IMR-90 (cell line): ENCODE results near the gene GDF9. TPM values are rescaled to one million over a fixed set of nuclear protein-coding genes. Genes with fewer than 3 reads are reported as not detected.

ENCODE experiments used
- ATAC-seq: fragments of 200-7000 bp; cut with Tn5 transposase; 2 replicates; pipeline ENCODE4 v1.9.1; 2020; ENCODE audit warnings: low read depth, mild to moderate bottlenecking, moderate library complexity
- BruUV-seq: library from RNA; stranded (reverse); fragments of 400-500 nt; replicated peaks from 2 replicates; lab custom pipeline; 2021; lab: Mats Ljungman, UMichigan
- CTCF ChIA-PET: fragments of 300-600 bp; formaldehyde crosslinking; extraction: SDS; loops from one replicate; lab custom pipeline; 2021; ENCODE audit warnings: antibody characterized with exemption; lab: Yijun Ruan, JAX
- POLR2A ChIA-PET: fragments of 300-600 bp; sonication (Branson Sonifier 250); formaldehyde crosslinking; loops from one replicate; lab custom pipeline; 2022; ENCODE audit warnings: antibody characterized with exemption; ENCODE audit not compliant: unreplicated experiment; lab: Charles Lee
- DNase-seq: peaks from one replicate; pipeline ENCODE4 v3.0.0; 2013
- H2AFZ ChIP-seq: replicated peaks from 2 replicates; pipeline ENCODE3; 2013; ENCODE audit warnings: low read length, mild to moderate bottlenecking; ENCODE audit not compliant: poor library complexity
- H2AK5ac ChIP-seq: 2 replicates; pipeline ENCODE4 v1.6.1; 2013; ENCODE audit warnings: low read depth, low read length, inconsistent platforms
- H2AK9ac ChIP-seq: replicated peaks from 2 replicates; pipeline ENCODE3; 2013; ENCODE audit warnings: mild to moderate bottlenecking, low read depth, low read length, moderate library complexity; ENCODE audit not compliant: poor library complexity
- H2BK120ac ChIP-seq: 2 replicates; pipeline ENCODE4 v1.6.1; 2013; ENCODE audit warnings: low read depth, low read length, inconsistent platforms
- H2BK15ac ChIP-seq: 3 replicates; pipeline ENCODE4 v1.6.1; 2013; ENCODE audit warnings: low read depth, low read length, inconsistent platforms
- H2BK20ac ChIP-seq: 2 replicates; pipeline ENCODE4 v1.6.1; 2013; ENCODE audit warnings: low read depth, mild to moderate bottlenecking, inconsistent platforms, low read length, moderate library complexity
- H2BK5ac ChIP-seq: 2 replicates; pipeline ENCODE4 v1.6.1; 2013; ENCODE audit warnings: mild to moderate bottlenecking, low read depth, low read length, inconsistent platforms; ENCODE audit not compliant: poor library complexity, severe bottlenecking
- H3K14ac ChIP-seq: replicated peaks from 2 replicates; pipeline ENCODE4 v1.6.1; 2013; ENCODE audit warnings: low read depth, low read length, inconsistent platforms
- H3K18ac ChIP-seq: 2 replicates; pipeline ENCODE4 v1.6.1; 2013; ENCODE audit warnings: low read depth, low read length, control low read depth
- H3K23ac ChIP-seq: 2 replicates; pipeline ENCODE4 v1.6.1; 2013; ENCODE audit warnings: low read depth, low read length, inconsistent platforms
- H3K27ac ChIP-seq: 2 replicates; pipeline ENCODE4 v1.5.1; 2013; ENCODE audit warnings: mild to moderate bottlenecking, control low read depth, low read length; ENCODE audit not compliant: insufficient read depth
- H3K27me3 ChIP-seq: 2 replicates; pipeline ENCODE4 v1.6.1; 2013; ENCODE audit warnings: low read length; ENCODE audit not compliant: control insufficient read depth, insufficient read depth
- H3K36me3 ChIP-seq: 2 replicates; pipeline ENCODE4 v1.6.1; 2013; ENCODE audit warnings: low read length, mixed read lengths; ENCODE audit not compliant: control insufficient read depth, insufficient read depth
- H3K4ac ChIP-seq: 2 replicates; pipeline ENCODE4 v1.6.1; 2013; ENCODE audit warnings: low read depth, low read length, inconsistent platforms
- H3K4me1 ChIP-seq: 2 replicates; pipeline ENCODE4 v1.6.1; 2013; ENCODE audit warnings: low read length, mixed read lengths; ENCODE audit not compliant: control insufficient read depth, insufficient read depth
- H3K4me2 ChIP-seq: 2 replicates; pipeline ENCODE4 v1.6.1; 2013; ENCODE audit warnings: low read depth, mild to moderate bottlenecking, control low read depth, low read length, moderate library complexity
- H3K4me3 ChIP-seq: 2 replicates; pipeline ENCODE4 v1.5.1; 2013; ENCODE audit warnings: low read depth, mild to moderate bottlenecking, control low read depth, low read length, moderate library complexity; ENCODE audit not compliant: insufficient read depth
- H3K56ac ChIP-seq: 2 replicates; pipeline ENCODE4 v1.6.1; 2013; ENCODE audit warnings: low read length, inconsistent platforms; ENCODE audit not compliant: insufficient read depth; ENCODE audit errors: extremely low read depth
- H3K79me1 ChIP-seq, 2 experiments: 2 replicates each; pipeline ENCODE4 v1.6.1; 2013; ENCODE audit warnings: low read length in 2 of 2, inconsistent platforms in 1 of 2, low read depth in 1 of 2
- H3K9ac ChIP-seq: 2 replicates; pipeline ENCODE4 v1.6.1; 2013; ENCODE audit warnings: low read depth, low read length, control low read depth
- H3K9me1 ChIP-seq: 2 replicates; pipeline ENCODE4 v1.6.1; 2013; ENCODE audit warnings: low read length, inconsistent platforms; ENCODE audit not compliant: insufficient read depth
- H3K9me3 ChIP-seq: 2 replicates; pipeline ENCODE4 v1.6.1; 2013; ENCODE audit warnings: low read length; ENCODE audit not compliant: control insufficient read depth, insufficient read depth
- H4K20me1 ChIP-seq: 2 replicates; pipeline ENCODE4 v1.6.1; 2013; ENCODE audit warnings: low read length, inconsistent platforms; ENCODE audit not compliant: insufficient read depth
- H4K5ac ChIP-seq: 2 replicates; pipeline ENCODE4 v1.6.1; 2013; ENCODE audit warnings: mild to moderate bottlenecking, low read depth, low read length, control low read depth
- H4K8ac ChIP-seq, 2 experiments: 2 replicates each; pipeline ENCODE4 v1.6.1; 2013; ENCODE audit warnings: low read depth in 2 of 2, low read length in 2 of 2, control low read depth in 1 of 2, inconsistent platforms in 1 of 2
- H4K91ac ChIP-seq: 2 replicates; pipeline ENCODE4 v1.6.1; 2013; ENCODE audit warnings: low read depth, low read length, inconsistent platforms; ENCODE audit not compliant: insufficient read depth
- CTCF ChIP-seq: conservative IDR thresholded peaks from 2 replicates; pipeline ENCODE4 v1.5.1; 2012; ENCODE audit warnings: mild to moderate bottlenecking, low read depth, low read length, improper control_type of control experiment
- MAFK ChIP-seq: IDR thresholded peaks from 2 replicates; pipeline ENCODE4 v1.6.1; 2012; ENCODE audit warnings: low read depth, low read length, improper control_type of control experiment
- MAZ ChIP-seq: IDR thresholded peaks from 2 replicates; pipeline ENCODE4 v1.6.1; 2012; ENCODE audit warnings: low read depth, mild to moderate bottlenecking, low read length, improper control_type of control experiment, moderate library complexity, borderline replicate concordance
- MXI1 ChIP-seq: IDR thresholded peaks from 2 replicates; pipeline ENCODE4 v1.6.1; 2012; ENCODE audit warnings: low read depth, mild to moderate bottlenecking, low read length, moderate library complexity, borderline replicate concordance
- NFE2L2 ChIP-seq: fragments of 150-350 bp; IDR thresholded peaks from 2 replicates; pipeline ENCODE4 v1.6.1; 2016; ENCODE audit warnings: low read depth, mild to moderate bottlenecking, low read length
- POLR2A ChIP-seq: IDR thresholded peaks from 2 replicates; pipeline ENCODE4 v1.6.1; 2012; ENCODE audit warnings: mild to moderate bottlenecking, low read depth, low read length
- RAD21 ChIP-seq: IDR thresholded peaks from 2 replicates; pipeline ENCODE4 v1.6.1; 2012; ENCODE audit warnings: low read length, improper control_type of control experiment
- RCOR1 ChIP-seq: IDR thresholded peaks from 2 replicates; pipeline ENCODE4 v1.6.1; 2012; ENCODE audit warnings: mild to moderate bottlenecking, low read length, improper control_type of control experiment; ENCODE audit not compliant: insufficient replicate concordance
- SMC3 ChIP-seq: fragments of 150-350 bp; IDR thresholded peaks from 2 replicates; pipeline ENCODE4 v1.6.1; 2016; ENCODE audit warnings: low read depth, mild to moderate bottlenecking, antibody characterized with exemption, low read length, moderate library complexity
- WGBS, 2 experiments: methylation state at CpG; one replicate each; pipeline versions ENCODE4 v1.1.5 to v1.1.7; 2013; ENCODE audit warnings: missing lambda C conversion rate in 2 of 2; ENCODE audit not compliant: insufficient read length in 1 of 2; ENCODE audit errors: extremely low coverage in 2 of 2; 5-methylcytosine and 5-hydroxymethylcytosine counted together
- dilution Hi-C: fragments of 300-500 bp; cut with HindIII; formaldehyde crosslinking; loops from one replicate; pipeline ENCODE4 v1.14.3; 2018; ENCODE audit warnings: low sequenced_read_pairs; ENCODE audit not compliant: unreplicated experiment
- in situ Hi-C: fragments of 300-500 bp; cut with MboI; formaldehyde crosslinking; loops from 3 replicates; pipeline ENCODE4 v1.14.3; 2019; ENCODE audit warnings: low sequenced_read_pairs, inconsistent platforms, mixed read lengths
- intact Hi-C: fragments of 100-400 bp; cut with micrococcal nuclease; formaldehyde crosslinking; loops from 2 replicates; pipeline ENCODE4 v1.10.0; 2022
- polyA plus RNA-seq, 3 experiments: library from polyadenylated mRNA; depleted of rRNA; stranded (reverse); fragments of >200 nt; gene quantifications; 2 replicates each; pipeline ENCODE4 v1.2.3, GENCODE V29; 2012; ENCODE audit warnings: low replicate concordance in 1 of 3
- total RNA-seq: library from RNA; depleted of rRNA; stranded (reverse); fragments of >200 nt; gene quantifications from 2 replicates; pipeline ENCODE4 v1.2.3, GENCODE V29; 2012

Gene GDF9
- total and polyA plus RNA-seq, 2 of the 4 experiments (the other 2 are of a cell fraction): 0.18 to 0.21 TPM

- H2AK9ac ChIP-seq: peak overlapping the region; percentile 81
- no peak overlapping the region for H2BK5ac ChIP-seq
- CTCF ChIA-PET: interaction anchor here (0.6 to 1.2 kb wide), 7 partner anchors 12 to 242 kb away, joined by 3 to 7 read pairs (median 4); no protein-coding TSS in a partner anchor
- TF ChIP-seq SMC3 (peak; percentile 64), NFE2L2 (no peak), RAD21 (peak; percentile 82), POLR2A (peak; percentile 24; the same call in 1 of the 2 replicates), MXI1 (peak; percentile 78), MAFK (no peak), RCOR1 (peak; percentile 62), MAZ (peak; percentile 73; the same call in 1 of the 2 replicates), CTCF (peak; percentile 88)
- H3K36me3 ChIP-seq: peaks cover 3% of the 10 kb centered on the region; the same call in 1 of the 2 replicates
- H3K9ac ChIP-seq: peak overlapping the region; percentile 73
- peak overlapping the region; percentile 89 for H3K4ac ChIP-seq
- WGBS, 2 experiments: 5% methylated on average over 41 of the region's 75 CpGs; no CpG with 5 or more reads in 1 of the 2 experiments
- H3K56ac ChIP-seq: peak overlapping the region; percentile 32; the same call in 1 of the 2 replicates
- H3K18ac ChIP-seq: no peak overlapping the region
- no peak overlapping the region for H3K23ac ChIP-seq
- H2AK5ac ChIP-seq: no peak overlapping the region
- peaks cover 4% of the 10 kb centered on the region; the same call in 1 of the 2 replicates for H3K4me1 ChIP-seq
- peak overlapping the region; percentile 90 for H3K4me2 ChIP-seq
- peak; percentile 56 for DNase-seq
- H2AFZ ChIP-seq: peak overlapping the region; percentile 99
- no peak overlapping the region for H4K5ac ChIP-seq
- no peaks in the 10 kb centered on the region for H4K20me1 ChIP-seq
- H2BK20ac ChIP-seq: no peak overlapping the region
- peak overlapping the region; percentile 52; the same call in 1 of the 2 replicates for H3K27ac ChIP-seq
- POLR2A ChIA-PET: no interaction called here
- 0 out of 2 replicates have a peak overlapping the region, but pooled peaks have one; percentile 48 for H2BK120ac ChIP-seq
- ATAC-seq: peak; percentile 91
- in situ Hi-C loops: no loop called here
- no peaks in the 10 kb centered on the region for H3K9me3 ChIP-seq
- H3K9me1 ChIP-seq: peaks cover 4% of the 10 kb centered on the region; the same call in 1 of the 2 replicates
- peaks cover 13 to 32% of the 10 kb centered on the region in 2 experiments; a peak in 3 of 4 replicates for H3K79me1 ChIP-seq
- intact Hi-C loops: loop anchor here (1.0 kb wide), 2 partner anchors 36 to 53 kb away; partner anchors contain the start of genes GDF9 and UQCRQ
- dilution Hi-C loops: no loop called here
- no TSS peak for BruUV-seq
- no peak overlapping the region; the same call in 2 of the 3 replicates for H2BK15ac ChIP-seq
- H3K27me3 ChIP-seq: no peaks in the 10 kb centered on the region
- peak overlapping the region; percentile 83; the same call in 1 of the 2 replicates for H3K14ac ChIP-seq
- peak overlapping the region; percentile 84 for H3K4me3 ChIP-seq
- H4K91ac ChIP-seq: peak overlapping the region; percentile 47; the same call in 1 of the 2 replicates
- peak overlapping the region; percentile 34 to 63; a peak in 3 of 4 replicates for H4K8ac ChIP-seq
Observed at GRCh38 chr5:132829742-132830435, 36.4 kb downstream of the GDF9 start.
